ENCODE measurements around the gene CLEC4D.

Gene CLEC4D

DNA sequence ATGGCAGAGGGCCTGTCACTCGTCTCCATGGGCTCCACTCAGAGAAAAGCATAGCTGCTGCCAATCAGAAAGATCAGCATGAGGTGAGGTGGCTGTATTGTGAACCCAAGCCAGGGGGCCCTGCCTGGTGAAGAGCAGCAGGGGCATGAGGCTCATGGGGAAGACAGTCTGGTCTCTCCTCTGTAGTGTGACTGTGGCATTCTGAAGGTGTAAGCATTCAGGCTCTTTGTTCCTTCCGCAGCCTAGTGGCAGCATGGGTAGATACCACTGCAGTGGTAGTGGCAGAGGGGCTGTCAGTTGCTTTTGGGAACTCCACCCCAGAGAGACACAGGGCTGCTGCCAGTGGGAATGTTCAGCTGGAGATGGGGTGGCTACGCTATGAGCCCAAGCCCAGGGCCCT, 5.1 kb upstream of the CLEC4D start (continued):
- no peak for TF ChIP-seq ZNF544 (tag by site-specific recombination; IDR thresholded peaks at IDR 0.05)
- TF ChIP-seq ZNF10 (tag by site-specific recombination; IDR thresholded peaks at IDR 0.05): no peak

DNA sequence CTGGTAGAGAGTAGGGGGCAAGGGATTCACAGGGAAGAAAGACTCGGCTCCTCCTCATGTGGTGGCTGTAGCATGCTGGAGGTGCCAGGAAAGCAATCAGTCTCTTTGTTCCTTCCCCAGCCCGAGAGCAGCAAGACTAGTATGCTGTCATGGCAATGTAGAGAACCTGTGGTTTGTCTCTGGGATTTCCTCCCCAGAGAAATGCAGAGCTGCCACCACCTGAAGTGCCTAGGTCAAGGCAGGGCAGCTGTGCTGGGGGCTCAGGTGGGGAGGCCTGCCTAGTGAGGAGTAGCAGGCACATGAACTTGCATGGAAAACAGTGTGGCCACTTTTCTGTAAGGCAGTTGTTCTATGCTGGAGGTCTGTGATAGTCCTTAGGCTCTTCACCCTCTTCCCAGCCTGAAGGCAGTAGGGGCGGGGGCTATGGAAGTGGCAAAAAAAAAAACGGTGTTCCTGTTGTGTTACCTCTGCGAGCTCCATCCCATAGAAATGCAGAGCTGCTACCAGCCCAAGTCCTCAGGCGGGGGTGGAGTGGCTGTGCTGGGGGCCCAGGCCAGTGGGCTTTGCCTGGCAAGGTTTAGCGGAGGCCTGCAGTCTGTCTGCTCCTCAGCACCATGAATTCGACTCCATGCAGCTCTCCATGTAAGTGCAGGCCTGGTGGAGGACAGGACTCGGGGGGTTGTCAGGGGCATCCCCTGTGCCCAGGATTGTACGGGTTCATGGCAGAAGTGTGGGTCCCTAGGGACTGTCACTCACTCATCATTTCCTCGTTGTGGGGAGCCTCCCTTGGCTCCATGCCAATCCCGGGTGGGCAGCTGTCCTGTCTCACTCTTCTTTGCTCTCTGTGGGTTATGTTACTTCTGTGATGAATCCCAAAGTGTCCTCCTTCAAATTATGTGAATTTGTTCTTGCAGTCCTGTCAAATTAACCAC, 4.1 kb upstream of the CLEC4D start:
- Histone ChIP-seq H3K27ac (ENCODE audit: extremely low read depth, low read depth, low read length) (no peak overlapping the region), H3K4me1 (ENCODE audit: control insufficient read depth, insufficient read depth, low read length) (no peaks in the 10 kb centered on the region), H3K4me3 (ENCODE audit: low read depth, low read length) (no peak overlapping the region), H3K9me3 (ENCODE audit: control insufficient read depth, insufficient read depth, low read depth, low read length) (no peaks in the 10 kb centered on the region), H3K36me3 (ENCODE audit: control insufficient read depth in 2 of 2, insufficient read depth in 1 of 2, low read length in 2 of 2) (no peaks in the 10 kb centered on the region)
- POLR2A ChIA-PET: no interaction called here
- CTCF ChIA-PET: no interaction called here
- TF ChIP-seq, protein P1, sequence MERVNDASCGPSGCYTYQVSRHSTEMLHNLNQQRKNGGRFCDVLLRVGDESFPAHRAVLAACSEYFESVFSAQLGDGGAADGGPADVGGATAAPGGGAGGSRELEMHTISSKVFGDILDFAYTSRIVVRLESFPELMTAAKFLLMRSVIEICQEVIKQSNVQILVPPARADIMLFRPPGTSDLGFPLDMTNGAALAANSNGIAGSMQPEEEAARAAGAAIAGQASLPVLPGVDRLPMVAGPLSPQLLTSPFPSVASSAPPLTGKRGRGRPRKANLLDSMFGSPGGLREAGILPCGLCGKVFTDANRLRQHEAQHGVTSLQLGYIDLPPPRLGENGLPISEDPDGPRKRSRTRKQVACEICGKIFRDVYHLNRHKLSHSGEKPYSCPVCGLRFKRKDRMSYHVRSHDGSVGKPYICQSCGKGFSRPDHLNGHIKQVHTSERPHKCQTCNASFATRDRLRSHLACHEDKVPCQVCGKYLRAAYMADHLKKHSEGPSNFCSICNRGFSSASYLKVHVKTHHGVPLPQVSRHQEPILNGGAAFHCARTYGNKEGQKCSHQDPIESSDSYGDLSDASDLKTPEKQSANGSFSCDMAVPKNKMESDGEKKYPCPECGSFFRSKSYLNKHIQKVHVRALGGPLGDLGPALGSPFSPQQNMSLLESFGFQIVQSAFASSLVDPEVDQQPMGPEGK (tag by site-specific recombination; IDR thresholded peaks at IDR 0.05): no peak
- TF ChIP-seq ZNF843 (tag by site-specific recombination; IDR thresholded peaks at IDR 0.05) (no peak), ZNF544 (tag by site-specific recombination; IDR thresholded peaks at IDR 0.05) (no peak), ZNF350 (tag by site-specific recombination; IDR thresholded peaks at IDR 0.05) (no peak), ZNF529 (tag by site-specific recombination; IDR thresholded peaks at IDR 0.05; ENCODE audit: insufficient replicate concordance) (no peak)
- TF ChIP-seq, protein P2, sequence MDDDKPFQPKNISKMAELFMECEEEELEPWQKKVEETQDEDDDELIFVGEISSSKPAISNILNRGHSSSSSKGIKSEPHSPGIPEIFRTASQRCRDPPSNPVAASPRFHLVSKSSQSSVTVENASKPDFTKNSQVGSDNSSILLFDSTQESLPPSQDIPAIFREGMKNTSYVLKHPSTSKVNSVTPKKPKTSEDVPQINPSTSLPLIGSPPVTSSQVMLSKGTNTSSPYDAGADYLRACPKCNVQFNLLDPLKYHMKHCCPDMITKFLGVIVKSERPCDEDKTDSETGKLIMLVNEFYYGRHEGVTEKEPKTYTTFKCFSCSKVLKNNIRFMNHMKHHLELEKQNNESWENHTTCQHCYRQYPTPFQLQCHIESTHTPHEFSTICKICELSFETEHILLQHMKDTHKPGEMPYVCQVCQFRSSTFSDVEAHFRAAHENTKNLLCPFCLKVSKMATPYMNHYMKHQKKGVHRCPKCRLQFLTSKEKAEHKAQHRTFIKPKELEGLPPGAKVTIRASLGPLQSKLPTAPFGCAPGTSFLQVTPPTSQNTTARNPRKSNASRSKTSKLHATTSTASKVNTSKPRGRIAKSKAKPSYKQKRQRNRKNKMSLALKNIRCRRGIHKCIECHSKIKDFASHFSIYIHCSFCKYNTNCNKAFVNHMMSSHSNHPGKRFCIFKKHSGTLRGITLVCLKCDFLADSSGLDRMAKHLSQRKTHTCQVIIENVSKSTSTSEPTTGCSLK (tag by site-specific recombination; IDR thresholded peaks at IDR 0.05): no peak
- TF ChIP-seq, protein P3, sequence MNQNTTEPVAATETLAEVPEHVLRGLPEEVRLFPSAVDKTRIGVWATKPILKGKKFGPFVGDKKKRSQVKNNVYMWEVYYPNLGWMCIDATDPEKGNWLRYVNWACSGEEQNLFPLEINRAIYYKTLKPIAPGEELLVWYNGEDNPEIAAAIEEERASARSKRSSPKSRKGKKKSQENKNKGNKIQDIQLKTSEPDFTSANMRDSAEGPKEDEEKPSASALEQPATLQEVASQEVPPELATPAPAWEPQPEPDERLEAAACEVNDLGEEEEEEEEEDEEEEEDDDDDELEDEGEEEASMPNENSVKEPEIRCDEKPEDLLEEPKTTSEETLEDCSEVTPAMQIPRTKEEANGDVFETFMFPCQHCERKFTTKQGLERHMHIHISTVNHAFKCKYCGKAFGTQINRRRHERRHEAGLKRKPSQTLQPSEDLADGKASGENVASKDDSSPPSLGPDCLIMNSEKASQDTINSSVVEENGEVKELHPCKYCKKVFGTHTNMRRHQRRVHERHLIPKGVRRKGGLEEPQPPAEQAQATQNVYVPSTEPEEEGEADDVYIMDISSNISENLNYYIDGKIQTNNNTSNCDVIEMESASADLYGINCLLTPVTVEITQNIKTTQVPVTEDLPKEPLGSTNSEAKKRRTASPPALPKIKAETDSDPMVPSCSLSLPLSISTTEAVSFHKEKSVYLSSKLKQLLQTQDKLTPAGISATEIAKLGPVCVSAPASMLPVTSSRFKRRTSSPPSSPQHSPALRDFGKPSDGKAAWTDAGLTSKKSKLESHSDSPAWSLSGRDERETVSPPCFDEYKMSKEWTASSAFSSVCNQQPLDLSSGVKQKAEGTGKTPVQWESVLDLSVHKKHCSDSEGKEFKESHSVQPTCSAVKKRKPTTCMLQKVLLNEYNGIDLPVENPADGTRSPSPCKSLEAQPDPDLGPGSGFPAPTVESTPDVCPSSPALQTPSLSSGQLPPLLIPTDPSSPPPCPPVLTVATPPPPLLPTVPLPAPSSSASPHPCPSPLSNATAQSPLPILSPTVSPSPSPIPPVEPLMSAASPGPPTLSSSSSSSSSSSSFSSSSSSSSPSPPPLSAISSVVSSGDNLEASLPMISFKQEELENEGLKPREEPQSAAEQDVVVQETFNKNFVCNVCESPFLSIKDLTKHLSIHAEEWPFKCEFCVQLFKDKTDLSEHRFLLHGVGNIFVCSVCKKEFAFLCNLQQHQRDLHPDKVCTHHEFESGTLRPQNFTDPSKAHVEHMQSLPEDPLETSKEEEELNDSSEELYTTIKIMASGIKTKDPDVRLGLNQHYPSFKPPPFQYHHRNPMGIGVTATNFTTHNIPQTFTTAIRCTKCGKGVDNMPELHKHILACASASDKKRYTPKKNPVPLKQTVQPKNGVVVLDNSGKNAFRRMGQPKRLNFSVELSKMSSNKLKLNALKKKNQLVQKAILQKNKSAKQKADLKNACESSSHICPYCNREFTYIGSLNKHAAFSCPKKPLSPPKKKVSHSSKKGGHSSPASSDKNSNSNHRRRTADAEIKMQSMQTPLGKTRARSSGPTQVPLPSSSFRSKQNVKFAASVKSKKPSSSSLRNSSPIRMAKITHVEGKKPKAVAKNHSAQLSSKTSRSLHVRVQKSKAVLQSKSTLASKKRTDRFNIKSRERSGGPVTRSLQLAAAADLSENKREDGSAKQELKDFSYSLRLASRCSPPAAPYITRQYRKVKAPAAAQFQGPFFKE (tag by site-specific recombination; IDR thresholded peaks at IDR 0.05; ENCODE audit: borderline replicate concordance): no peak
- TF ChIP-seq, protein P4, sequence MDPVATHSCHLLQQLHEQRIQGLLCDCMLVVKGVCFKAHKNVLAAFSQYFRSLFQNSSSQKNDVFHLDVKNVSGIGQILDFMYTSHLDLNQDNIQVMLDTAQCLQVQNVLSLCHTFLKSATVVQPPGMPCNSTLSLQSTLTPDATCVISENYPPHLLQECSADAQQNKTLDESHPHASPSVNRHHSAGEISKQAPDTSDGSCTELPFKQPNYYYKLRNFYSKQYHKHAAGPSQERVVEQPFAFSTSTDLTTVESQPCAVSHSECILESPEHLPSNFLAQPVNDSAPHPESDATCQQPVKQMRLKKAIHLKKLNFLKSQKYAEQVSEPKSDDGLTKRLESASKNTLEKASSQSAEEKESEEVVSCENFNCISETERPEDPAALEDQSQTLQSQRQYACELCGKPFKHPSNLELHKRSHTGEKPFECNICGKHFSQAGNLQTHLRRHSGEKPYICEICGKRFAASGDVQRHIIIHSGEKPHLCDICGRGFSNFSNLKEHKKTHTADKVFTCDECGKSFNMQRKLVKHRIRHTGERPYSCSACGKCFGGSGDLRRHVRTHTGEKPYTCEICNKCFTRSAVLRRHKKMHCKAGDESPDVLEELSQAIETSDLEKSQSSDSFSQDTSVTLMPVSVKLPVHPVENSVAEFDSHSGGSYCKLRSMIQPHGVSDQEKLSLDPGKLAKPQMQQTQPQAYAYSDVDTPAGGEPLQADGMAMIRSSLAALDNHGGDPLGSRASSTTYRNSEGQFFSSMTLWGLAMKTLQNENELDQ (tag by site-specific recombination; IDR thresholded peaks at IDR 0.05; ENCODE audit: low read depth): no peak

All from HEK293 (cell line).